Raji (cell line): ENCODE data around the gene TMOD3.

Experiments used
- POLR2A ChIP-seq: IDR thresholded peaks from 2 replicates; pipeline ENCODE4 v1.6.1; 2011; ENCODE audit warnings: low read depth, low read length, control low read depth; ENCODE audit not compliant: insufficient read depth

The TMOD3 gene

DNA sequence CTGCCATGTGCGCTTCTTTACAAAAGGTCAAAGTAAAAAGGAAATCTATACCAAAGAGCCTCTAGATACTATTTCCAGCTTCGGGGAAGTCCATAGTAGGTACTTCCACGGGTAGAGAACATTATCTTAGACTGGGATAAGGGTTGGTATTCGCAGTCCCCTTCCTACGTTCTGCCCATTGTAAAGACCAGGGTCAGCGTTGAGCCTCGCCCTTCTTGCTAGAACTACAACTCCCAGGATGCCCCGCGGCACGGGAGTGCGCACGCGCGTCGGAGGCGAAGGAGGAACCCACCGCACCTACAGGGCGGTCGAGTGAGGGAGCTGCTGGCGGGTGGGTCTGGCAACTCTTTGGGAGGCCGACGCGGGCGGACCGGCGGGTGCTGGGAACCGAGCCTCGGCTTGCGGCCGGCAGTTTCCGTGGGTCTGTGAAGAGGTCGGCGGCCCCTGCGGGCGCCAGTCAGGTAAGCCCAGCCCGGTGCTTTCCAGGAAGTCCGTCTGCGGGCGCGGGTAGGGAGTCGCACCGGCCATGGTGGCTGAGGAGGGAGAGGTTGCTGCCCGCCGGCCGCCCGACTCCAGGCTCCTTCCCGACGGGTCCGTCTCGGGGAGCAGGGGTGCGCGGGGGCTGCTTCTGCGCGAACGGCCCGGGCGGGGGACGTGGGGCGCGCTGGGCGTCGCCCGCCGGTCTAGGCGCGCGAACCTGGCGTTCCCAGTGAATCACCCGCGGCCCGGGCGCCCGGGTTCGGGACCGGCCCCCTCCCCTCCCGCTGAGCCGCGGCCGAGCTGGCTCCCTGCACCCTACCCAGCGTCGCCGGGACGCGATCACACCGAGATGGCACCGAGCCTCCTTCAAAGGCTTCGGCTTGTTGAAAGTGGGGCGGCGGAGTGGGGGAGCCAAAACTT is at the start of gene TMOD3:
Gene TMOD3, plus strand, starts transcription at position 278 of the 900 bp plus-strand sequence. CDS start 33,232 bp downstream, outside the sequence.
- peak; percentile 91 for TF ChIP-seq POLR2A

DNA sequence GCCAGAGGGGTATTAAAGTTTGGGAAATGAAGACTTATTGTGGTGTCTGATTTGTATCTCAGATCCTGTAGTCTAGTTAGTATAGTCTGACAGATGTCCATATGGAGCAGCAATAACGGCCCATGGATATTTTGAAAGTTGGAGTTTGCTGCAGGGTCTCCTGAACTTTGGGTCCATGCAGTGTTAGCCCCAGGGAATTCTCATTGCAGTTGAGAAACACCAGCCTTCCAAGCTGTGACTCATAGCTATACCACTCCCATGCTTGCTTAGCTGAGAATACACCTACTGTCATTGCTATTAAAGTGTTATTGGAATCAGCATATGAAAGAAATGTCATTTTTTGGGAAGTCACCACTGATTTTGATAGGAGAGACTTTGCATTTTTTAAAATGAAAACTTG is 48.8 kb upstream of the TMOD3 start:
- TF ChIP-seq POLR2A, result no peak

DNA sequence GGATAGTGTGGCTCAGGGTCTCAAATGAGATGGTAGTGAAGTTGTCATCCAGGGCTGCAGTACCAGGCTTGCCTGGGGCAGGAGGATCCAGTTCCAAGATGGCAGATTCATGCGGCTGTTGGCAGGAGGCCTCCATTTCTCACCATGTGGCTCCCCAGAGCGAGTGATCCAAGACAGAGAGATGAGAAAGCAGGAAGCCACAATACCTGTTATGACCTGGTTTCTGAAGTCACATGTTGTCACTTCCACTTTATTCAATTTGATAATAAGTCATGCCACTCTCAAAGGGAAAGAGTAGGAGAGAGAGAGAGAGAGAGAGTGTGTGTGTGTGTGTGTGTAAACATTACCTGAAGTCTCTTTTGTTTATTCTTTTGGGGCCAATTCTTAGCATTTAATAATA is 47.9 kb upstream of the TMOD3 start:
- TF ChIP-seq POLR2A, result no peak

DNA sequence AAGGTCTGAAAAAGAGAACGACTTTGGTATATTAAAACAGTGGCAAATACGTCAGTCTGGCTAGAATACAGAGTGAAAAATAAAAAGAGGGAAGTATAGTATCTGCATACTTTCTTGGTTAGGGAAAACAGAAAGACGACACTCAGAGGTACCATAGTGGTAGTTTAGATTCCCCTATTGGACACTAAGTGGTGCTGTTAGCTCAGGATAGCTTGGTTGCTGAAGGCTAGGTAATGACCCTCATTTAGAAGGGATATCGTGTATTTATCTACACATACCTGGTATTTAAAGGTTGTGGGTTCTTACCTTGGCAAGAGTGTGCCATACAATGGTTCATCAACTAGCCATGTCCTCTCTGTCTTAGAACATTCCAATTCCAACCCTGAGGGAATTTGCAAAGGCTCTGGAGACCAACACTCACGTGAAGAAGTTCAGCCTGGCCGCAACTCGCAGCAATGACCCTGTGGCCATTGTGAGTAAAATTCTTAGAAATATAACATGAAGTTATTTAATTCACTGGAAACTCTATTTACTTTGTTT is 47.0 kb upstream of the TMOD3 start:
- TF ChIP-seq POLR2A, result no peak

DNA sequence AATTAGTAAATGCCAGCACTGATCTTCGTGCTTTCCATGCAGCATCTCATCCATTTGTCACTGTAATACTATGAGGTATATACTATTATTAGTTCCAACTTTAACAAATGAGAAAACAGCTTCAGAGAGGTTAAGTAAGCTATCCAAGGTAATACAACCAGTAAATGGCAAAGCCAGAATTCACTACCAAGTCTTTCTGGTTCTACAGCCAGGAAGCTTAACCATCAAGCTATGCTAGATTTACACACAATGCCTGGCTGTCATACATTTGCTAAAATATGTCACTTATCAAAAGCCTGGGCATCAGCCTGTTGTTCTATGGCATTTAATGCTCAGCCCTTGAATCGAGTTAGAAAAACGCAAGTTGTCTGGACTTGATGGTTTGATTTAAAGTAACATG is 45.5 kb upstream of the TMOD3 start:
- no peak for TF ChIP-seq POLR2A

DNA sequence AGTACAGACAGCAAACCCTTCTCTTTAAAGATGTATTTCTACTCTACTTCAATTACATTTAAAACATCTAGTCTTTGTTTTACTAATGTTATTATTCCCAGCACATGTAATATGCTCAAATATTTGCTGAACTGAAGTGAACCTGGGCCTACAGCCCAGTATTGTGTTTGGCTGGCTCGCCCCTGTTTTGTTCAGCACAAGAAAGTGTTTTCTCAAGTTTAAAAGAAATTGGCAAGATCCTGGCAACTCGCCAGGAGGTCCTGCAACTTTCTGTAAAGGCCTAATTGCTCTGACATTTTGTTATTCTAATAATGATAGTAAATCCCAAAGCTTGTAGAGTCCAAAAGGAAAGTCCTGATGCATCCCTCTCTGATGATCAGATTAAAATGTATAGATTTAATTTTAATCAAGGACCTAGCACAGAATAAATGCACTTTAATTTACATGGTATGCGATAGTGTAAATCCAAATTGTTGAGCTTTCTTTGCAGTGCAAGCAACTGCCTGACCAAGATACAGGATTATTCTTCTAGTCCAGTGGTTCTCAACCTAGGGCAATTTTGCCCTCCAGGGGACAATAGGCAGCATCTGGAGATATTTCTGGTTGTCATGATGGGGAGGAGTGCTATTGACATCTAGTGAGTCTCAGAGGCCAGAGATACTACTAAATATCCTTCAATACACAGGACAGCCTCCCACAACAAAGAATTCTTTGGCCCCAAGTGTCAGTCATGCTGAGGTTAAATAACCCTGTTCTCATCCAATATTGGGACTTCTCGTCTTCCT is 35.7 kb upstream of the TMOD3 start:
- no peak for TF ChIP-seq POLR2A

DNA sequence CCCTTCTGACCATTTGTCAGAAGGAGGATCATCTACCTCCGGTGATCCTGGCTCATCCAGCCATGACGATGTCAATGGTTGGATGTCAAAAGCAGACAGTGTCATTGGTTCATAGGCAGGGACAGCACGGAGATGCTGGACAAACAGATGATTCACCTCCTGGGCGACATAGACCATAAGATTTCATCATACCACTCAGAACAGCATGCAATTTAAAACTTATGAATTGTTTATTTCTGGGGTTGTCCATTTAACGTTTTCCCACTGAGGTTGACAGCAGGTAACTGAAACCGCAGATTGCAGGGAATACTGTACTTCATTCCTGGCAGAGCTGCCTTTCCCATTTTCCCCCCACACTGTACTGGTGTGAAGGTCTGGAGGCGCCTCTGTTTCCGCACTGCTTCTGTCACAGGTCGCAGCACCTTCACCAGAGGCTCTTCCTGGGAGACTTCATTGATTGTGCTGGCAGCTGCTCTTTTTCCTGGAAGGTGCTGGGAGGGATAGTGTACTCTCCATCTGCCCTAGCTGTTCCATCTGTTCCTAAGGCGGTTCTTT is 32.5 kb upstream of the TMOD3 start:
- no peak for TF ChIP-seq POLR2A

DNA sequence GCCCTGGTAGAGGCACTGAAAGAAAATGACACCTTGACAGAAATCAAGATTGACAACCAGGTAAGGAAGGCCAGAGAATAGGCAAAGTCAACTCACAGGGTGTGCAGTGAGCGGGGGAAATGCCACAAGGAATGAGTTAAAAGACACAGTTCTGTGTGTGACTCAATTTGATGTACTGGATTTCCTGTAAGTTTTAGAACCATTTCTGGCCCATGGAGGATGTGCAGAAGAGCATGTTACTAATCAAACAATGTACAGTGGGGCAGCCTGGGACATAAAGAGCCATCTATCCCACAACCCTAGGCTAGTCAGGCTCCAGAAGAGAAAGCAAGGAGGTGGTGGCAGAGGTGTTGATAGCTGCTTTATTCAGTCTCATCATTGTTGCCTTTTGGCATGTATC is 31.2 kb upstream of the TMOD3 start:
- TF ChIP-seq POLR2A, result no peak

DNA sequence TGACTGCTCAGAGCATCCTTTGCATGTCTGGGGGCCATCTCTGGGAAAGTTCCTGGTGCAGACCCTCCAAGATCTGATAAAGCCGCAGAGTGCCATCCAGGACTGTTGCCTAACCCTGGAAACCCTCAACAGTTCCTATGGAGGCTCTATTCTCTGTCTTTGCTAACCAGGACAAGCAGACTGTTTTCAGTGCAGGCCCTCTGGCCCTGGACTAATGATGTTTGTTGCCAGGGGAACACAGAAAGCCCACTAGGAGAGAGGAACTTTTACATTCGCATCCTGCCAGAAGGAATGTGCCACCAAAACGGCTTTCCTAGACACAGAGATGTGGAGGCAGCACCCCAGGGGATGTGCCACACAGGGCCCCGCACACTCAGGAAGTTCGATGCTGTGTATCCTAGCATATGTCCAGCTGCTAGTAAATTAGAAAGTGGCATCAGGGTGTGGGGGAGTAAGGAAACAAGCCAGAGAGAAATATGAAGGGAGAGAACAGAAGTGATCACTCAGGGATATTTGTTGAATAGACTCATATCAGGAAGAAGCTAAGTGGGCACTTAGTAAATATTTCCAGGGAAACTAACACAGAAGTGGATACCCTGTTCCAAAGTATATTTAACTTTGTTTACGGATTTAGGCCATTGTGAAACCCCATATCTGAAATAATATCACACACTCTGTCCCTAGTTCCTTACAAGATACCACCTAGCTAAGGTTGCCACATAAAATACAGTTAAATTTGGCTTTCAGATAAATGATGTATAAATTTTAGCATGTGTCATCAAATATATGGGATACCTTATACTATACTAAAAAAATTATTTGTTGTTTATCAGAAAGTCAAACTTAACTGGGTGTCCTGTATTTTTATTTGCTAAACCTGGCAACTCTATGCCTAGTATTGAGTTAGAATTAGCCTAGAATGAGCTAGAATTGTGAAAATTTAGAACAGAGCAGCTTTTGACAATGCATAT is 29.9 kb upstream of the TMOD3 start:
- TF ChIP-seq POLR2A, result no peak

DNA sequence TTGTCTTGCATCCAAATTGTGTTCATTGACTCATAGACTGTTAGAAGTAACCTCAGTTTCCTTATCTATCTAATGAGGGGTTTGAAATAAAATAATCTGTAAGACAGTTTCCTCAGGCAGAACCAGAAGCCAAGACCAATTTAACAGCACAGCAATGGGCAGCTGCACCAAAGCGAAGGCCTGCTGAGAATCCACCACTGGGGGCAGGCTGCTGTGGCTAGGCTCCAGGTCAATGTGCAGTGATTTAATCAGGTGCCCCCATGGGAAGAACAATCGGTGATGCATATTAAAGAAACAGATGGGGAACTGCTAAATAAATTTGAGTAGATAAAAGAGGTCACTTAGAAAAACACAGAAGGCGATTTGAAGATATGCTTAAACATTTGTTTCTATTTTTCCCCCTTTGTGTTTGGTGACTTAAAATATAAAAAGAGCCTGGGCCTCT is 28.0 kb upstream of the TMOD3 start:
- TF ChIP-seq POLR2A, result no peak

DNA sequence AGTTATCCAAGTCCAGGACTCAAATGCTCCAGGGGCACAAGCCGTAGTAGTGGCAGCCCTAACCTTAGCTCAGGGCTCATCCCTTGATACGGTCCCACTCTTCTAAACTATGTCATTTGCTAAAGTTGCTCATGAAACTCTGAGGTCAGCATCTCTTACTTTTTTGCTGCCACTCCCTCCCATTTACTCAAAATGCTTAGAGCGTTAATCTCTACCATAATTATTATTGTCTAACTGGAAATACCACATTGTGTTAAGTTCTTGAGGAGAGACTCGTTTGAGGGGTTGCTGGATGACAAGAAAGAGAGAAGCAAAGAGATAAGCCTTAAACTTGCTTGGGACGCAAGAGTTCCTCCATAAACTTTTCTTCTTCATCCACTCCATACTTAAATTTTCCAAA is 26.9 kb upstream of the TMOD3 start:
- TF ChIP-seq POLR2A, result no peak

DNA sequence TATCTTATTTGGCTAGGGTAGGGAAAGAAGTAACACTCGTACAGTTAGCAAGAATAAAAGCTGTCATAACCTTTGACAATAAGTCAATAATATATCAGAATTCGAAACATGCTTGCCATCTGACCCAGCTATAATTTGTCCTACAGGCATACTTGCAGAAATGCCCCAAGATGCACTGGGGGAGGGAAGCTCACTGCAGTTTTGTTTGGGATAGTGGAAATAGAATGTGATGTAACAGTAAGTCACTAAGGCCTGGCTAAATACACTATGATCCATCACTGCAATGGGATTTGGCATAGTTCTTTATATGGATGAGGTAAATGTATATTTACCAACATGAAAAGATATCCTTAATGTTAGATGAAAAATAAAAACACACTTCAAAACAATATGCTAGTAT is 25.5 kb upstream of the TMOD3 start:
- TF ChIP-seq POLR2A, result no peak

DNA sequence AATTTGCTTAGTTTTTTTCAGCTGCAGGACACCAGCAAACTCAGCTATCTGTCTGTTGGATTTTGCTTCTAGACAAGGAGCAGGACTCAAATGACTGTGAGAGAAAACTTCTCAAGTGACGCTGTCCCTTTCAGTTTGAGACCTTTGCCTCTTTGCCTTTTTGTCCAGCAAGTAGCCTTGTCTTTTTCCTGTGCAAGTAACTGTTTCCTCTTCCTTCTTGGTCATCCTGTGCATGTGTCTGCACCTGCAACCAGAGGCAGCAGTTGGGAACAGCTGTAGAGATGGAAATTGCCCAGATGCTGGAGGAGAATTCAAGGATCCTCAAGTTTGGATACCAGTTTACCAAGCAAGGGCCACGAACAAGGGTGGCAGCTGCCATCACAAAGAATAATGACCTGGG is 23.3 kb upstream of the TMOD3 start:
- no peak for TF ChIP-seq POLR2A

DNA sequence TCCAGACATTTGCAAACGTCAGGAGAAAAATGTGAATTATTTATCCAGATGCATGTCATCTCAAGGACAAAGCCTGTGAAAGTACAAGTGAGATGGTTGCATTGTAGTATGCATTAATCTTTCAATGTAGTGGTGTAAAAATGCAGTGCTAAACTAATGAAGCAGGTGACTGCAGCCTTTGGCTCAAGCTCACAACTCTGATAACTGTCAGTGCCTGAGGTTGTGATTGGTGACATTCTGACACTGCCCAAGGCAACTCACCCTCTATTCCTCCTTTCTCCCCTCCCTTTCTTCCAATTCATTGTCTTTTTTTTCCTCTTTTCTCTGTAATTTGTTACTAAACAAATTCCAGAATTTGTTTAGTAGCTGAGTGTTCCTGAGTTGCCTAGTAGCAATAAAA is 20.0 kb upstream of the TMOD3 start:
- TF ChIP-seq POLR2A, result no peak
